Measurements from ENCODE around the gene SYS1.

SYS1 gene

GRCh38 chr20:45362804-45363610 is at the start of gene SYS1:
SYS1 (plus strand) TSS chr20:45363156; CDS start chr20:45363532, 376 bp downstream.
- DNase-seq: peak; percentile 99

- no peak for DNase-seq
Observed at GRCh38 chr20:45313943-45314342, 49.0 kb upstream of the SYS1 start.

GRCh38 chr20:45315672-45316071 is 47.3 kb upstream of the SYS1 start:
- DNase-seq: no peak

- DNase-seq: no peak
Observed at GRCh38 chr20:45316150-45317080, 46.5 kb upstream of the SYS1 start.

GRCh38 chr20:45317826-45318225 is 45.1 kb upstream of the SYS1 start:
- DNase-seq: no peak

GRCh38 chr20:45318386-45318939 is 44.5 kb upstream of the SYS1 start:
- no peak for DNase-seq

GRCh38 chr20:45318948-45319347 is 44.0 kb upstream of the SYS1 start:
- DNase-seq: no peak

DNA sequence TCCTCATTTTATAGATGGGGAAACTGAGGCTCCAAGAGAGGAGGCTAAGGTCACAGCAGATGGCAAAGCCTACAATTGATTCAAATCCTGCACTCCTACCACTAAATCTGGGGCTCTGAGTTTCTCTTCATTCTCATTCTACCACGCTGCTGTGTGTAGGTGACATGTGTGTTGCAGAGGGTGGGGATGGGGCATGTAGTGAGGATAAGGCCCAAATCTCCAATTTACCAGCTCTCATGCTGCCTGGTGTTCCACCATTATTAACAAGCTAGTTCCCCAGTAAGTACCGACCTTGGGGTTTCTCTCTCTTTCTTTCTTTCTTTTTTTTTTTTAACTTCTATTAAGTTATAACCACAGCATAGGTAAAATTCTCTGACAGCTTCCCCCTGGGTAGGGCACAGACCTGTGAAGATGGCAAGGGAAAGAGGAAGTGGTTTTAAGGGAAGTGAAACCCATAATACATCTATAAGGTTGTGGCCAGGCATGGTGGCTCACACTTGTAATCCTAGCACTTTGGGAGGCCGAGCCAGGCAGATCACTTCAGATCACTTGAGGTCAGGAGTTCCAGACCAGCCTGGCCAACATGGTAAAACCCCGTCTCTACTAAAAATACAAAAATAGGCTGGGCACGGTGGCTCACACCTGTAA is 41.9 kb upstream of the SYS1 start:
- DNase-seq: no peak

DNA sequence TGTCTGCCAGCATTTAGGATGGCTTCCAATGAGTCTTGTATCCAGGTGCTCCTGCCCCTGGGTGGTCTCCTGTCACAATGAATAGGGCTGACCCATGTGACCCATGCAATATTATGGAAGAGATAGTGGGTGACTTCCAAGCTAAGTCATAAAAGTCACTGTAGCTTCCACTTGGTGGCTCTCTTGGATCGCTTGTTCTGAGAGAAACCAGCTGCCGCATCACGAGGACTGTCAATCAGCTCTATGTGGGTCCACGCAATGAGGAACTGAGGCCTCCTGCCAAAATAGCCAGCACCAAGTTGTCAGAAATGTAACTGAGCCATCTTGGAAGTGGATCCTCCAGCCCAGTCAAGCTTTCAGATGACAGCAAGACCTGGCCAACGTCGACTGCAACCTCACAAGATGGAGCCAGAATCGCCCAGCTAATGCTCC is 40.0 kb upstream of the SYS1 start:
- DNase-seq: no peak

DNA sequence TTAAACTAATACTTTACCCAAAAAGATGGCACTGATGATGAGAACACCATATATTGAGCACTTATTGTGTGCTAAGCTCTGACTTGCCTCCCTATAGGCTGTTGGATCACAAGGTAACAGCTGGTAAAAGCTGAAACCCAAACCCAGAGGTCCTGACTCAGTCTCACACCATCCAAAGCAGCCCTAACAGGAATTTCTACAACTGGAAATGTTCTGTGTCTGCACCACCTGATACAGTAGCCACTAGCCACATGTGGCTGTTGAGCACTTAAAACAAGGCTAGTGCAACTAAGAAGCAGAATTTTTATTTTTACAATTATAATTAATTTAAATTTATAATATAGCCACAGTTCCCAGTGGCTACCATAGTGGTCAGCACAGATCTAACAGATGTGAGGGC is 39.2 kb upstream of the SYS1 start:
- DNase-seq: no peak

GRCh38 chr20:45325371-45325770 is 37.6 kb upstream of the SYS1 start:
- DNase-seq: no peak

- no peak for DNase-seq
Observed at GRCh38 chr20:45328451-45328850, 34.5 kb upstream of the SYS1 start.

DNA sequence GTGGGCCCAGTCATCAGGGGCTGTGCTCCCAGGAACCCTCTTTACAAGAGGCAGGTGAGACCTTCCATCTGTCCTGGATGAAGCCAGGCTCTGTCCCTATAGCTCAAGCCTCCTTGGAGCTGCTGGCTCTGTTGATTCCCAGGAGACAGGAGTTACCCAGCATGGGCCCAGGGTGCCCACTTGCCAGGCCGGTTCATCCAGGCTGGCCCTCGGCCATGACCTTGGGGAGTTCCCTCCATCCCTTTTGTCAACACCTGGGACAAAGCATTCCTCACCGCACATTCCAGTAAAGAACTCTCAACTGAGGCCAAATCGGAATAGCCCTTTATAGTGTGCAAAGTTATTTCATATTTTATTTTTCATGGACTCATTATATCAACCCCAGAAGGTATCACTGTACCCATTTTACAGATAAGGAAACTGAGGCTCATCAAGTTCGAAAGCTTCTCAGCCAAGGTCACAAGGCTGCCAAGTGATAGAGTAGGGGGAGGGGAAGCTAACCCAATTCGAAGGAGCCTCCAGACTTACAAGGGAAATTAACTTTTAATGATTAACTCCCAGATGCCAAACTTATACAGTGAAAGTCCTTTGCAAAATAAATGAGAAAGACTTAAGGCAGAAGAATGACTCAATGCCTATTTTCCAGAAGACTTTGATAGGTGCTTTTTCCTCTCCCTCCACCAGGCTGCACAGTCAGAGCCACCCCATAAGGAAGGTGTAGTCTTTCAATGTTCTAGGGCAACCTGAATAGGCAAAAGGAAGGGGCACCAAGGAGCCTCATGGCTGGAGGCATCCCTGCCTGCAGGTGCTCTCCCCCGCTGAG is 33.2 kb upstream of the SYS1 start:
- DNase-seq: no peak

DNA sequence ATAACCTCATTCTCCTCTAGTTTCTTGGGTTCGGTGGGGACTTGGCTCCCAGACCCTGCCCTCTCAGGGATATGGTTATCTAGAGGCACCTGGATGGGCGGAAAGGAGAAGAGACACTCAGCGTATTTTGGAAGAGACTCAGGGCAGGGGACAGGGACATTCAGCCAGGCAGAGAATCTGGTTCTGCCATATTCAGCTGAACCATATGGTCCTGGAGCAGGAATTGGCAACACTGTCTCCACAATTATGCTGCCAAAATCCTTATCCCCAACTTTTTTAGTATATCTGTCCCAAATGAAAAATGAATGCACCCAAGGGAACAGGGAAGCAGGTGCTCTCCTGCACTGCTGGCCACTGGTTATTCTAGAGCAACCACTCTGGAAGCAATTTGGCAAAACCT is 32.5 kb upstream of the SYS1 start:
- no peak for DNase-seq

- DNase-seq: no peak
Observed at GRCh38 chr20:45336530-45337366, 26.2 kb upstream of the SYS1 start.

DNA sequence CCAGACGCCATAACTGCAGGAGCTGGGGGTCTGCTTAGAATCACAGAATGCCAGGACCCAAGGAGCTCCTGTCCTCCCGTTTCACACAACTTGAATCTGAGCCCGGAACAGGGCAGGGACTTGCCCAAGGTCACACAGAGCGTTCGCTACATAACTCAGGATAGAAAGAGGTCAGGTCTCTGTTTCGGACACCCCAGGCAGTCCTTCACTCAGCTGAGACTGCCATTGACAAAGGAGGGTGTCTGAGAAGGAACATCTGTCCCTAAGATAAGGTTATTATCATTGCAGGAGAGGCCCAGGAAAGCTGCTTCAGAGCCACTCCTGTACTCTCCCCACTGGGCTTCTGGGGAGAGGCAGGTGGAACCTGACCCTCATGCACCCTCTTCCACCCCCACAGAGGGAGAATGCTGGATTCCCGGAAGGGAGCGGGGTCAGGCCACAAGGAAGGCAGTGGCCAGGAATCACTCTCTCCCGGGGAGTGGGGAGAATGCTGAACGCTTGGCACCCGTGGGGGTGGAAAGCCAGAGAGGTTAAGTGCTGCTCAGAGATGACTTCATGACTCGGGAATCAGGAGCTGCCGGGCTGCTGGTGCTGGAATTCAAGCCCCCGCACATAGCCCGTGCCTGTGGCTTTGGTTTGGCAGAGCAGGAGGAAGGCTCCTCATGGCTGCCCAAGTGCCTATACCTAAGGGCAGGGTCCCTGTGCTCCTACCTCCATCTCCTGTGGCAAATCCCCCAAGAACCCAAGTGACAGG is 25.4 kb upstream of the SYS1 start:
- no peak for DNase-seq

GRCh38 chr20:45338121-45339030 is 24.6 kb upstream of the SYS1 start:
- DNase-seq: no peak

DNA sequence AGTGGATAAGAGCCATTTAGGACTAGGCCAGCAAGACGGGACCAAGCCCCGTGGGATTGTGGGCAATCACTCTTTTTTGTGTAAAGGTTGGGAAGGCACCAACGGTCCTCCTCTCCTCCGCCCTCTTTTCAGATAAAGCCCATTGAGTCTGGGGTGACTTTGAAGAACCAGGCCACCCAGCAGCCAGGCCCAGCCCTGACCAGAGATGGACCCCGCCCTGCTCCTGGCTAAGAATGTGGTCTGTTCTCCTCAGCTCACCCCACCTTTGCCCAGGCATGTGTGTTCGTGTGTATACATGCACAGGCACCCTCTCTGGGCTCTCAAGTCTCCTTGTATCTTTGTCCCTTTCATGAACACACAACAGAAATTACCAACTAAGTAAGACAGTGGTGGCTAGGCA is 23.9 kb upstream of the SYS1 start:
- DNase-seq: no peak

DNA sequence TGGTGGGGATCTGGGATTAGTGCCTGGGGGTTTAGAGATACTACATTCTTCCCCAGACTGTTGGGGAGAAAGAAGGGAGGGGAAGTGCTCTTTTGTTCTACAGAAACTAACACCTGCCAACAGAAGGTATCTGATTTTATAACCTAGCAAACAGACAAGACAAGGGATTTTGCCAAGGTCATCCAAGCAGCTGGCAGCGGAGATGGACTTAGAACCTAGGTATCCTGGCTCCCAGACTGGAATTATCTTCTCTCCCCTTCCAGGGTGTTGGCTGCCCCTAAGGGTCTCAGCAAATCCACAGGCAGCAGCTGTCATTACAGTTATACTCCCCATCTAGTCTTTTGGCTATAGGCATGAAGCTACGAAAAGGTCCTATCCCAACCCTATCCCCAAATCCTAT is 23.2 kb upstream of the SYS1 start:
- DNase-seq: no peak

Measured in activated CD4-positive, alpha-beta T cell treated with anti-CD3 and anti-CD28 coated beads for 48 hours (primary cell).